Thymus (tissue), 11 donors: ENCODE data around the gene SAG. TPM values are rescaled to one million over a fixed set of nuclear protein-coding genes. Genes with fewer than 3 reads are reported as not detected.

ENCODE experiments used
- DNase-seq, 9 donors: peaks; one replicate each; pipeline ENCODE4 v3.0.0-alpha.2; 2013; ENCODE audit warnings: low spot score in 9 of 9, low read depth in 6 of 9, missing footprints in 1 of 9
- H3K27ac ChIP-seq, 2 donors: one replicate each; pipeline ENCODE4 v1.5.1; 2013; ENCODE audit warnings: control low read depth in 1 of 2, low read depth in 1 of 2, low read length in 1 of 2, mild to moderate bottlenecking in 1 of 2, moderate library complexity in 1 of 2
- H3K27me3 ChIP-seq, 2 donors: one replicate each; pipeline ENCODE4 v1.5.1; 2013; ENCODE audit warnings: low read length in 1 of 2; ENCODE audit not compliant: control insufficient read depth in 2 of 2, insufficient read depth in 1 of 2
- H3K36me3 ChIP-seq, 2 donors: one replicate each; pipeline ENCODE4 v1.5.1; 2013; ENCODE audit warnings: low read length in 1 of 2, mild to moderate bottlenecking in 1 of 2, moderate library complexity in 1 of 2; ENCODE audit not compliant: control insufficient read depth in 2 of 2, insufficient read depth in 2 of 2
- H3K4me1 ChIP-seq, 2 donors: one replicate each; pipeline ENCODE4 v1.5.1; 2013; ENCODE audit warnings: low read length in 2 of 2; ENCODE audit not compliant: control insufficient read depth in 2 of 2, insufficient read depth in 2 of 2
- H3K4me3 ChIP-seq, 2 donors: one replicate each; pipeline ENCODE4 v1.5.1; 2013; ENCODE audit warnings: low read length in 2 of 2, control low read depth in 1 of 2, mild to moderate bottlenecking in 1 of 2
- H3K9me3 ChIP-seq, 2 donors: one replicate each; pipeline ENCODE4 v1.5.1; 2013; ENCODE audit warnings: low read length in 1 of 2, mild to moderate bottlenecking in 1 of 2; ENCODE audit not compliant: control insufficient read depth in 2 of 2, insufficient read depth in 1 of 2
- WGBS: extraction: QIAGEN DNeasy Blood & Tissue Kit; methylation state at CpG from one replicate; pipeline ENCODE4 v1.1.7; 2013; 5-methylcytosine and 5-hydroxymethylcytosine counted together
- polyA plus RNA-seq: library from polyadenylated mRNA; stranded (reverse); fragments of 200-250 nt; gene quantifications from one replicate; pipeline ENCODE4 v1.2.3, GENCODE V29; 2013
- total RNA-seq: library from RNA; stranded (reverse); fragments of 120-200 nt; gene quantifications from one replicate; pipeline ENCODE4 v1.2.4, GENCODE V29; 2013
- donor health status: healthy.

SAG gene
- total and polyA plus RNA-seq, 2 donors: 0.32 to 0.61 TPM

DNA sequence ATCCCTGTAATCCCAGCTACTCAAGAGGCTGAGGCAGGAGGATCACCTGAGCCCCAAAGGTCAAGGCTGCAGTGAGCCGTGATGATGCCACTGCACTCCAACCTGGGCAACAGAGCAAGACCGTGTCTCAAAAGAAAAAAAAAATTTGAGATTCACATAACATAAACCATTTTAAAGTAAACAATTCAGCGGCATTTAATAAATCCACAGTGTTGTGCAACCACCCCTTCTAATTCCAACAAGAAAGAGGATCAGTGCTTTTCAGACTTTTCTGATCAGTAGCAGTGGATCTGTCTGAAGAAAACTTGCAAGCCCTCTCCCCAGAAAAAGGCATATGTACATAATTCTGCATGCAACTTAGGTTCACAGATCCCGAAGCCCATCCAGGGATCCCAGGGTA is 7.2 kb upstream of the SAG start:
- peaks cover 5 to 13% of the 10 kb centered on the region in 2 donors for H3K36me3 ChIP-seq
- WGBS: 83% methylated on average over 4 of the region's 4 CpGs
- DNase-seq: no peak
- H3K9me3 ChIP-seq: no peaks in the 10 kb centered on the region
- H3K27me3 ChIP-seq: no peaks in the 10 kb centered on the region
- no peaks in the 10 kb centered on the region for H3K4me1 ChIP-seq
- H3K27ac ChIP-seq: no peak overlapping the region
- H3K4me3 ChIP-seq: no peak overlapping the region

GRCh38 chr2:233301248-233301647 is 6.4 kb upstream of the SAG start:
- H3K4me3 ChIP-seq: no peak overlapping the region
- WGBS: 98% methylated on average over 2 of the region's 2 CpGs
- no peaks in the 10 kb centered on the region for H3K27me3 ChIP-seq
- H3K9me3 ChIP-seq: no peaks in the 10 kb centered on the region
- DNase-seq: no peak
- H3K36me3 ChIP-seq: peaks cover 0 to 6% of the 10 kb centered on the region in 2 donors
- H3K4me1 ChIP-seq: no peaks in the 10 kb centered on the region
- no peak overlapping the region for H3K27ac ChIP-seq

GRCh38 chr2:233301811-233302210 is 5.8 kb upstream of the SAG start:
- Histone ChIP-seq H3K4me3 (no peak overlapping the region), H3K27ac (no peak overlapping the region), H3K9me3 (no peaks in the 10 kb centered on the region), H3K27me3 (no peaks in the 10 kb centered on the region), H3K4me1 (no peaks in the 10 kb centered on the region), H3K36me3 (peaks cover 0 to 2% of the 10 kb centered on the region in 2 donors)
- WGBS: 90% methylated on average over 6 of the region's 6 CpGs
- DNase-seq: no peak

DNA sequence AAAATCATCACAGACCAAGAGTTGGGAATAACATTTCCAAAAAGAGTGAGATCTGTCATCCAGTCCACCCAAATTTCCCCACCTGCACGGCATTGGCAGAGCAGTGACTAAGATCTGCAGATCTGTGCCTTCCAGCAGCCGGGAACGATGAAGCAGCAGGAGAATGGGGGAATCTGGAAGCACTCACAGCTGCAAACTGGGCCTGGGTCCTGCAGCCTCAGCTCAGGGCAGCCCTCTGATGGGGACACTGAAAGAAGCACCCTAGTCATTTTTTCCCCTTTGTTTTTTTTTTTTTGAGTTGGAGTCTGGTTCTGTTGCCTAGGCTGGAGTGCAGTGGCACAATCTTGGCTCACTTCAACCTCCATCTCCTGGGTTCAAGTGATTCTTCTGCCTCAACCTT is 4.4 kb upstream of the SAG start:
- Histone ChIP-seq H3K4me1 (no peaks in the 10 kb centered on the region), H3K4me3 (no peak overlapping the region), H3K27ac (no peak overlapping the region), H3K36me3 (no peaks in the 10 kb centered on the region), H3K9me3 (no peaks in the 10 kb centered on the region), H3K27me3 (no peaks in the 10 kb centered on the region)
- DNase-seq: no peak
- 97% methylated on average over 3 of the region's 3 CpGs for WGBS

- 95% methylated on average over 11 of the region's 11 CpGs for WGBS
These were observed 3.8 kb downstream of the SAG start for GRCh38 chr2:233311241-233311926.

GRCh38 chr2:233312874-233313273 is 5.3 kb downstream of the SAG start:
- 88% methylated on average over 8 of the region's 8 CpGs for WGBS
- Histone ChIP-seq H3K9me3 (no peaks in the 10 kb centered on the region), H3K4me3 (no peak overlapping the region), H3K4me1 (no peaks in the 10 kb centered on the region), H3K27me3 (no peaks in the 10 kb centered on the region), H3K36me3 (no peaks in the 10 kb centered on the region), H3K27ac (no peak overlapping the region)
- no peak for DNase-seq

More at GRCh38 chr2:233311241-233311926, 3.8 kb downstream of the SAG start:
- DNase-seq: no peak
- Histone ChIP-seq H3K27ac (no peak overlapping the region), H3K36me3 (no peaks in the 10 kb centered on the region), H3K4me1 (no peaks in the 10 kb centered on the region), H3K4me3 (no peak overlapping the region), H3K27me3 (no peaks in the 10 kb centered on the region), H3K9me3 (no peaks in the 10 kb centered on the region)

- Histone ChIP-seq H3K4me3 (no peak overlapping the region), H3K4me1 (no peaks in the 10 kb centered on the region), H3K36me3 (no peaks in the 10 kb centered on the region), H3K27ac (no peak overlapping the region), H3K27me3 (no peaks in the 10 kb centered on the region), H3K9me3 (no peaks in the 10 kb centered on the region)
- 98% methylated on average over 20 of the region's 20 CpGs for WGBS
- DNase-seq: no peak
These were observed 6.7 kb downstream of the SAG start for GRCh38 chr2:233314180-233314925.

DNA sequence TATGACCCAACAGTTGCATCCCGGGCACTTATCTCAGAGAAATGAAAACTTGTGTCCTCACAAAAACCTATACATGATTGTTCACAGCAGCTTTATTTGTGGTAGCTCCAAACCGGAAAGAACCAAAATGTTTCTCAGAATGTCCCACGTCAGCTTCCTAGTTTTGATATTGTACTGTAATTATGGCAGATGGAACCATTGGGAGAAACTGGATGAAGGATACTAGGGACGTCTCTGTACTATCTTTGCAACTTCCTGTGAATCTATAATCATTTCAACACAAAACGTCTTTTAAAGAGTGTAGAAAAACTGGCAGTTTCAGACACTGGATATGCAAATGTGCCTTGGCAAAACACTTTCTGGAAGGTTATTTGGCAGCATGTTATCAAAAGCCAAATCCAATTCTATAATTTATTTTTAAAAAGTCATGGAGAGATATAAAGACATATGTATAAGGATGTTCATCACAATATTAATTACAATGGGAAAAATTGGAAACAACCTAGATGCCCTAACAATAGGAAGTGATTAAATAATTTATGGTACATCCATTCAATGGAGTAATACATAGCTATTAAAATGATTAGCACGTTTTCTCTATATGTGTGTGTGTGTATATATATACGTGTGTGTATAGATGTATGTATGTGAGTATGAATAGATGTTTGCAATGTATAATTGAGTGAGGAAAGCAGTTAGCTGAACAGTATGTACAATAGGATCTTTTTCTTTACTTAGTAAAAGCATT is 9.8 kb downstream of the SAG start:
- Histone ChIP-seq H3K9me3 (no peaks in the 10 kb centered on the region), H3K4me1 (no peaks in the 10 kb centered on the region), H3K36me3 (no peaks in the 10 kb centered on the region), H3K27me3 (peaks cover 0 to 2% of the 10 kb centered on the region in 2 donors), H3K4me3 (no peak overlapping the region), H3K27ac (no peak overlapping the region)
- DNase-seq: no peak
- WGBS: 94% methylated on average over 7 of the region's 7 CpGs

DNA sequence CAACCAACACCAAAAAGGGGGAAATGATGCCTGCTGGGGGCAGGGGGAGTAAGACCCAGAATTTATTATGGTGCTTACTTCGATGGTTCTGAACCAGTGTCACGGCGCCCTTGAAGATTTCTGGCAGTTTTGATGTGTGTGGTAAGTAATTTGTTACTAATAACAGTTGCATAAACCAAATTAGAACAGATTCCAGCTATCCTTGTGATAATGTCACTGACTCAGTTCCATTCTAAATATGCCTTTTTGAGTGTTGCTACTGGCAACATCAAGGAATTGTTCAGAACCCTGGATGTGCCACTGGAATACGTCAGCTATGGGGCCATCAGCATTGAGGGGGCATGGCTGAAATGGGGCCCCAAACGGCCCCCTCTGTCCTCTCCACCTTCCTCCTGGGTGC is 11.6 kb downstream of the SAG start:
- WGBS: 84% methylated on average over 5 of the region's 5 CpGs
- Histone ChIP-seq H3K4me1 (no peaks in the 10 kb centered on the region), H3K9me3 (no peaks in the 10 kb centered on the region), H3K27me3 (peaks cover 0 to 2% of the 10 kb centered on the region in 2 donors), H3K27ac (no peak overlapping the region), H3K4me3 (no peak overlapping the region), H3K36me3 (no peaks in the 10 kb centered on the region)
- DNase-seq: no peak
